ENCODE measurements around the gene NDUFA7.
"Not testable (repeated sequence)": the region's sequence is repeated elsewhere in the genome, so short reads cannot be mapped to it uniquely, and the experiment has no call there.

GRCh38 chr19:8341504-8341903, 20.3 kb upstream of the NDUFA7 start:
- TF ChIP-seq EP300, CTCF, POLR2A (IDR thresholded peaks at IDR 0.05): not testable (repeated sequence)
